H1 (cell line): ENCODE measurements around the gene ZNF292. TPM values are rescaled to one million over a fixed set of nuclear protein-coding genes. Genes with fewer than 3 reads are reported as not detected.
A peak's percentile ranks its signal among the peaks of the same experiment; 100 is the strongest.

Experiments
- CTCF ChIA-PET: fragments of 300-600 bp; sonication (Branson Sonifier 250); formaldehyde crosslinking; loops from one replicate; lab custom pipeline; 2021; ENCODE audit not compliant: partially characterized antibody; lab: Charles Lee
- POLR2A ChIA-PET: fragments of 300-600 bp; sonication (Branson Sonifier 250); formaldehyde crosslinking; loops from one replicate; lab custom pipeline; 2021; ENCODE audit warnings: inconsistent platforms; ENCODE audit not compliant: partially characterized antibody; lab: Charles Lee
- DNase-seq, 2 experiments: peaks; one replicate each; pipeline versions ENCODE4 v3.0.0 to v3.0.0-alpha.2; 2010 to 2022; ENCODE audit warnings: low spot score in 2 of 2, low read depth in 1 of 2, mixed read lengths in 1 of 2
- FAIRE-seq: peaks from 2 replicates; lab custom pipeline; 2011; peaks lifted over from hg19 to GRCh38; lab: Jason Lieb, UNC
- H2AFZ ChIP-seq: 2 replicates; pipeline ENCODE4 v1.8.1; 2012; ENCODE audit warnings: low read length, inconsistent platforms
- H2AK5ac ChIP-seq: 2 replicates; pipeline ENCODE4 v1.6.1; 2013; ENCODE audit warnings: low read depth, low read length
- H2BK120ac ChIP-seq: replicated peaks from 2 replicates; pipeline ENCODE3; 2013; ENCODE audit warnings: low read depth, low read length, inconsistent platforms
- H2BK12ac ChIP-seq: 2 replicates; pipeline ENCODE4 v1.6.1; 2013; ENCODE audit warnings: low read depth, low read length
- H2BK15ac ChIP-seq: 2 replicates; pipeline ENCODE4 v1.6.1; 2013; ENCODE audit warnings: low read length
- H2BK20ac ChIP-seq: 2 replicates; pipeline ENCODE4 v1.6.1; 2013; ENCODE audit warnings: low read length
- H2BK5ac ChIP-seq: 2 replicates; pipeline ENCODE4 v1.6.1; 2013; ENCODE audit warnings: low read depth, low read length
- H3K14ac ChIP-seq: 2 replicates; pipeline ENCODE4 v1.6.1; 2013; ENCODE audit warnings: inconsistent platforms; ENCODE audit not compliant: insufficient read length
- H3K18ac ChIP-seq: 2 replicates; pipeline ENCODE4 v1.6.1; 2013; ENCODE audit warnings: low read length; ENCODE audit errors: extremely low read depth
- H3K23ac ChIP-seq: 2 replicates; pipeline ENCODE4 v1.6.1; 2013; ENCODE audit warnings: inconsistent platforms; ENCODE audit not compliant: insufficient read length
- H3K23me2 ChIP-seq: 2 replicates; pipeline ENCODE4 v1.6.1; 2013; ENCODE audit warnings: low read depth, low read length
- H3K27ac ChIP-seq: 2 replicates; pipeline ENCODE4 v1.6.1; 2011; ENCODE audit warnings: low read depth, low read length, inconsistent platforms
- H3K27me3 ChIP-seq, 4 experiments: replicated peaks in 1 of 4; 1 replicate in 1 of 4; 2 replicates in 3 of 4; pipeline versions ENCODE4 v1.6.1 to v1.8.1; 2011 to 2013; ENCODE audit warnings: low read length in 3 of 4, mild to moderate bottlenecking in 3 of 4, inconsistent platforms in 2 of 4, mixed read lengths in 2 of 4, moderate library complexity in 1 of 4; ENCODE audit not compliant: control insufficient read depth in 3 of 4, insufficient read depth in 3 of 4; ENCODE audit errors: extremely low read depth in 1 of 4
- H3K36me3 ChIP-seq, 4 experiments: 2 replicates each; pipeline versions ENCODE4 v1.6.1 to v1.8.1; 2011 to 2013; ENCODE audit warnings: mild to moderate bottlenecking in 4 of 4, low read length in 3 of 4, moderate library complexity in 2 of 4, control low read depth in 1 of 4, inconsistent platforms in 1 of 4; ENCODE audit not compliant: insufficient read depth in 4 of 4, control insufficient read depth in 2 of 4
- H3K4ac ChIP-seq: replicated peaks from 2 replicates; pipeline ENCODE3; 2013; ENCODE audit warnings: low read length, low read depth, mixed read lengths, inconsistent platforms; ENCODE audit not compliant: insufficient read length
- H3K4me1 ChIP-seq, 4 experiments: replicated peaks in 1 of 4; 1 replicate in 1 of 4; 2 replicates in 3 of 4; pipeline versions ENCODE4 v1.6.1 to v1.8.1; 2011 to 2013; ENCODE audit warnings: low read length in 3 of 4, inconsistent platforms in 2 of 4, mixed read lengths in 1 of 4; ENCODE audit not compliant: insufficient read depth in 4 of 4, control insufficient read depth in 3 of 4
- H3K4me2 ChIP-seq, 2 experiments: 2 replicates each; pipeline versions ENCODE4 v1.6.1 to v1.8.1; 2011 to 2013; ENCODE audit warnings: low read depth in 2 of 2, low read length in 2 of 2, control low read depth in 1 of 2, inconsistent platforms in 1 of 2, mild to moderate bottlenecking in 1 of 2; ENCODE audit not compliant: insufficient read depth in 1 of 2
- H3K4me3 ChIP-seq, 4 experiments: fragments of 200-600, 300-600 bp in 1 of 4; sonication (generic), shearing (Covaris generic), sonication (Bioruptor Twin) in 1 of 4; 2 replicates each; pipeline versions ENCODE4 v1.5.1 to v1.8.1; 2011 to 2016; ENCODE audit warnings: low read length in 4 of 4, low read depth in 3 of 4, control low read depth in 2 of 4, inconsistent platforms in 2 of 4, mild to moderate bottlenecking in 2 of 4, mixed read lengths in 1 of 4, moderate library complexity in 1 of 4; ENCODE audit not compliant: insufficient read depth in 2 of 4; ENCODE audit errors: extremely low read depth in 1 of 4
- H3K56ac ChIP-seq: replicated peaks from 2 replicates; pipeline ENCODE3; 2013; ENCODE audit warnings: low read depth, mild to moderate bottlenecking, mixed read lengths, low read length, inconsistent platforms; ENCODE audit not compliant: insufficient read length
- H3K79me1 ChIP-seq: 2 replicates; pipeline ENCODE4 v1.6.1; 2013; ENCODE audit warnings: low read depth, low read length, control low read depth
- H3K79me2 ChIP-seq, 2 experiments: 2 replicates each; pipeline versions ENCODE4 v1.6.1 to v1.8.1; 2012 to 2013; ENCODE audit warnings: low read length in 2 of 2, mild to moderate bottlenecking in 2 of 2, inconsistent platforms in 1 of 2; ENCODE audit not compliant: insufficient read depth in 2 of 2, control insufficient read depth in 1 of 2
- H3K9ac ChIP-seq, 4 experiments: replicated peaks in 1 of 4; 1 replicate in 1 of 4; 2 replicates in 3 of 4; pipeline versions ENCODE4 v1.6.1 to v1.8.1; 2011 to 2013; ENCODE audit warnings: low read depth in 3 of 4, low read length in 3 of 4, control low read depth in 2 of 4, mild to moderate bottlenecking in 2 of 4, moderate library complexity in 2 of 4, inconsistent platforms in 1 of 4; ENCODE audit errors: extremely low read depth in 1 of 4
- H3K9me3 ChIP-seq, 2 experiments: 2 replicates each; pipeline versions ENCODE4 v1.6.1 to v1.8.1; 2012 to 2013; ENCODE audit warnings: mild to moderate bottlenecking in 2 of 2, moderate library complexity in 2 of 2, control low read depth in 1 of 2, inconsistent platforms in 1 of 2, low read depth in 1 of 2, low read length in 1 of 2, mixed read lengths in 1 of 2; ENCODE audit not compliant: insufficient read depth in 2 of 2
- H4K20me1 ChIP-seq, 2 experiments: replicated peaks in 1 of 2; 2 replicates each; pipeline versions ENCODE3 to v1.8.1; 2011 to 2013; ENCODE audit warnings: inconsistent platforms in 2 of 2, low read length in 2 of 2, mild to moderate bottlenecking in 1 of 2; ENCODE audit not compliant: insufficient read depth in 2 of 2, control insufficient read depth in 1 of 2
- H4K5ac ChIP-seq: 2 replicates; pipeline ENCODE4 v1.6.1; 2013; ENCODE audit warnings: low read length, low read depth, mixed read lengths, inconsistent platforms; ENCODE audit not compliant: insufficient read length
- H4K8ac ChIP-seq: 2 replicates; pipeline ENCODE4 v1.8.0; 2013; ENCODE audit warnings: mild to moderate bottlenecking, moderate library complexity, low read length, inconsistent platforms; ENCODE audit not compliant: insufficient read depth; ENCODE audit errors: extremely low read depth
- H4K91ac ChIP-seq: replicated peaks from 2 replicates; pipeline ENCODE3; 2013; ENCODE audit warnings: low read length, mixed read lengths, inconsistent platforms; ENCODE audit not compliant: insufficient read length
- CTCF ChIP-seq, 3 experiments: IDR thresholded peaks; 1 replicate in 2 of 3; 2 replicates in 1 of 3; pipeline versions ENCODE4 v1.5.1 to v1.6.1; 2011; ENCODE audit warnings: low read length in 3 of 3, mild to moderate bottlenecking in 3 of 3, inconsistent platforms in 2 of 3, low read depth in 1 of 3, moderate library complexity in 1 of 3; ENCODE audit not compliant: insufficient read depth in 1 of 3; ENCODE audit errors: control extremely low read depth in 1 of 3
- KDM4A ChIP-seq: IDR thresholded peaks from one replicate; pipeline ENCODE4 v1.7.1; 2012; ENCODE audit warnings: low read depth, mild to moderate bottlenecking, moderate library complexity, low read length, inconsistent platforms; ENCODE audit not compliant: severe bottlenecking
- RAD21 ChIP-seq, 2 experiments: IDR thresholded peaks in 1 of 2; conservative IDR thresholded peaks in 1 of 2; 2 replicates each; pipeline ENCODE4 v1.6.1; 2011; ENCODE audit warnings: low read depth in 2 of 2, low read length in 2 of 2, improper control_type of control experiment in 1 of 2, inconsistent platforms in 1 of 2, mild to moderate bottlenecking in 1 of 2, moderate library complexity in 1 of 2
- TEAD4 ChIP-seq: IDR thresholded peaks from 2 replicates; pipeline ENCODE4 v1.6.1; 2012; ENCODE audit warnings: low read depth, low read length, inconsistent platforms, mixed read lengths
- WGBS, 2 experiments: shearing (Covaris generic) in 1 of 2; methylation state at CpG; one replicate each; pipeline versions ENCODE4 v1.1.6 to v1.1.7; 2013 to 2015; ENCODE audit warnings: low lambda C conversion rate in 2 of 2, mixed read lengths in 2 of 2, inconsistent platforms in 1 of 2, low coverage in 1 of 2, missing lambda C conversion rate in 1 of 2; ENCODE audit not compliant: insufficient replicate concordance in 2 of 2, insufficient coverage in 1 of 2, insufficient read length in 1 of 2; ENCODE audit errors: extremely low coverage in 1 of 2, missing lambda C conversion rate in 1 of 2; 5-methylcytosine and 5-hydroxymethylcytosine counted together
- polyA plus RNA-seq, 7 experiments: library from polyadenylated mRNA; depleted of rRNA in 3 of 7; stranded (reverse) in 5 of 7; unstranded in 2 of 7; fragments of >200 nt in 5 of 7; fragments of 200-250 nt in 2 of 7; gene quantifications; 1 replicate in 5 of 7; 2 replicates in 1 of 7; 4 replicates in 1 of 7; pipeline versions ENCODE4 v1.2.1 to v1.2.3, GENCODE V29; 2011 to 2013; ENCODE audit warnings: missing spikeins in 2 of 7, mixed read lengths in 2 of 7
- total RNA-seq: library from RNA; stranded (reverse); fragmentation: NEBNext Ultra II Directional; extraction: Animal tissue kit (Norgen Biotek cat#: 25700); gene quantifications from 2 replicates; pipeline ENCODE4 v1.2.1, GENCODE V29; 2021

Gene ZNF292
- total and polyA plus RNA-seq, 2 of the 8 experiments (the other 6 are each of a cell fraction or from before 2014, with no cell fraction given): 6.8 to 44.2 TPM

GRCh38 chr6:87241304-87241703, 85.9 kb downstream of the ZNF292 start:
- H4K8ac ChIP-seq: no peak overlapping the region
- POLR2A ChIA-PET: interaction anchor here (0.6 to 0.9 kb wide), 2 partner anchors 86 to 414 kb away, joined by 3 read pairs; partner anchors contain the start of gene ZNF292

More at GRCh38 chr6:87241304-87241703, 85.9 kb downstream of the ZNF292 start:
- Histone ChIP-seq H2AK5ac (no peak overlapping the region), H3K27me3 (no peaks in the 10 kb centered on the region), H2BK15ac (no peak overlapping the region), H3K23me2 (no peaks in the 10 kb centered on the region), H2AFZ (no peak overlapping the region), H4K91ac (no peak overlapping the region), H3K56ac (no peak overlapping the region), H2BK5ac (no peak overlapping the region), H3K14ac (no peak overlapping the region), H2BK120ac (no peak overlapping the region), H3K9me3 (peaks cover 0 to 11% of the 10 kb centered on the region in 2 experiments; a peak in 2 of 4 replicates), H3K23ac (no peak overlapping the region), H3K79me1 (no peaks in the 10 kb centered on the region), H3K36me3 (peaks cover 0 to 59% (median 22%) of the 10 kb centered on the region in 4 experiments; a peak in 6 of 8 replicates), H2BK20ac (no peak overlapping the region), H4K20me1 (no peaks in the 10 kb centered on the region), H3K9ac (no peak overlapping the region), H2BK12ac (no peak overlapping the region), H3K4me2 (no peak overlapping the region), H3K4me3 (no peak overlapping the region), H3K27ac (no peak overlapping the region), H3K4me1 (no peaks in the 10 kb centered on the region), H3K4ac (no peak overlapping the region), H4K5ac (no peak overlapping the region), H3K18ac (no peak overlapping the region), H3K79me2 (peaks cover 0 to 11% of the 10 kb centered on the region in 2 experiments; a peak in 2 of 4 replicates)
- DNase-seq (no peak), FAIRE-seq (no peak)
- TF ChIP-seq TEAD4 (peak; percentile 81), RAD21 (IDR thresholded peaks at IDR 0.05 in 1 of 2, conservative IDR thresholded peaks at IDR 0.05 in 1 of 2; ENCODE audit: low read depth in 2 of 2, low read length in 2 of 2) (peak; percentile 17 to 20; a peak in 2 of 4 replicates), KDM4A (no peak), CTCF (IDR thresholded peaks at IDR 0.05; ENCODE audit: control extremely low read depth in 1 of 3, insufficient read depth in 1 of 3, low read depth in 1 of 3, low read length in 3 of 3) (peak in 2 of 3 experiments; percentile 15 to 35; a peak in 2 of 4 replicates)
- CTCF ChIA-PET: interaction anchor here (0.7 to 1.8 kb wide), 6 partner anchors 80 to 1766 kb away, joined by 3 to 14 read pairs (median 4); no protein-coding TSS in a partner anchor
- WGBS, 2 experiments: 93 to 100% methylated on average over 1 to 5 of the region's 5 CpGs
